ENCODE measurements around the gene RGS3.
A peak's percentile ranks its signal among the peaks of the same experiment; 100 is the strongest.
"Not testable (repeated sequence)": the region's sequence is repeated elsewhere in the genome, so short reads cannot be mapped to it uniquely, and the experiment has no call there.

Gene RGS3

DNA sequence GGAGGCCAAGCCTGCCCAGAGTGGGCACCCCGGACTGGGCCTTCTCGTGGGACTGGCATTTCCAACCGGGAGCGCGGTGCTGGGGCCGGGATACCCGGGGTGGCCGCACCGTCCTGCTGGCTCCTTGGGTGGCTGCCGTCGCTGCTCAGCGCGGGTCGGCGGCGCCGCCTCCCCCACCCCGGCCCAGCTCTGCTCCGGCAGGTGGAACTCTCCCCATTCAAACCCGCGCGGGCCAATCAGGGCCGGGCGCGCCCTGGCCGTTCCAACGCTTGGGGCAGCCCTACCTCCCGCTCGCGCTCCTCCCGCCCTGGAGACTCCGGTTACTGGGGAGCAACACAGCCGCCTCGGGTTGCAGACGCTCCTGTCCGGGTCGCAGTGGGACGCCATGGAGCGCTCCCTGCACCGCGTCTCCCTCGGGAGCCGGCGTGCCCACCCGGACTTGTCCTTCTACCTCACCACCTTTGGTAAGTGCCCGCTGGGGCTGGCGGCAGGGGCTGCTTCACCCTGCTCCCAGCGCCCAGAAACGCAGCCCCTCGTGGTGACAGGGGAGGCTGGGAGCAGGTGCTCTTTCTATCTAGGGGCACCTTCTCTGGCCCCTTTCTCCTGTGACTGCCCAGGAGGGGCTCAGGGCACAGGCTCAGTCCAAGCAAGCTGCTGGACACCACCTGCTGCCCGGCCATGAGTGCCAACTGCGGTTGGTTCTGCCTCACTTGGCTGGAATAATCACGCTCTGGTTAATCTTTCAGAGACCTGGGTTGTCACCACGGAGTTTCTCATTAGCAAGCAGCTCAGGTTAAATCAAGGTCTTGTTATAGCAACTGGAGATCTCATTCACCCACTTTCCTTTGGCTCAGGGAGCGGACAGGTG is at the start of gene RGS3:
Gene RGS3 (plus strand): TSS at position 310 of the 868 bp plus-strand sequence. CDS start 76 bp downstream, at position 386.
- DNase-seq: peak in 1 of 2 donors; percentile 8

DNA sequence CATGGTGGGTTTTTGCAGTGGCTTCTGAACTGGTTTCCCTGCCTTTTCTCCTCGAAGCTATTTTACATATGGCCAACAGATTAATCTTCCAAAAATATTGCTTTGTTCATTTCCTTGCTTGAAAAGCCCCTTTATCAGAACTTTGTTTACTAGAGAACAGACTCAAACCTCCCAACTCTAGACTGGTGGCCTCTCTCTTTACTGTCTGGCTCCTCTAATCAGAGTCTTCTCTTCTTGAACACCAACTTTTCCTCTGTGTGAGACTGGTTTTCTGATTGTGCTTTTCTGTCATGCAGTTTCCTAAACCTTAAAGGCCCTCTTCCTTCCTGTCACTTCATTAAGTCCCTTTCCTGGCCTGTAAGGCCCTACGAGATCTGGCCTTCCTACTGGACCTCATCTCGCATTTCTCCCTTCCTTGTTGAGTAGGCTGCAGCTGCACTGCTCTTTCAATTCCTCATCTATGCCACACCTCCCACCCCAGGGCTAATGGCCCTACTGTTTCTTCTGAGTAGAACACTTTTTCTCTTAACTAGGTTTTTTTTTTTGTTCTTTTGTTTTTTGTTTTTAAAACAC is 47.3 kb upstream of the RGS3 start:
- no peak for DNase-seq

DNA sequence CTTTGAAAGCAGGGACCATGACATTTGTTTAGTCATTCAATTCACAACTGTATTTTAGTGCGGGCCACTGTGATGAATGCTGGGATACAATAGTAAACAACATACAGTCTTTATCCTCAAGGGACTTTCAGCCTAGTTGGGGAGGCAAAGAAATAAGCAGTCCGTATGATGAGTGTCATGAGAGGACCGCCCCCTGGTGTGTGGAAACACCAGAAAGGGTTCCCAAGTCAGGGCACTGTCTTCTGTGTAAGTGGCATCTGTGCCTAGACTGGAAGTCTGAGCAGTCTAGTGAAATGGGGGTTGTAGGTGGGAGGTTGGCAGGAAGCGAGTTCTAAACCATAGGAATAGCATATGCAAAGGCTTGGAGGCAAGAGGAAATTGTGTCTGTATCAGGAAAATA is 46.2 kb upstream of the RGS3 start:
- DNase-seq: no peak

DNA sequence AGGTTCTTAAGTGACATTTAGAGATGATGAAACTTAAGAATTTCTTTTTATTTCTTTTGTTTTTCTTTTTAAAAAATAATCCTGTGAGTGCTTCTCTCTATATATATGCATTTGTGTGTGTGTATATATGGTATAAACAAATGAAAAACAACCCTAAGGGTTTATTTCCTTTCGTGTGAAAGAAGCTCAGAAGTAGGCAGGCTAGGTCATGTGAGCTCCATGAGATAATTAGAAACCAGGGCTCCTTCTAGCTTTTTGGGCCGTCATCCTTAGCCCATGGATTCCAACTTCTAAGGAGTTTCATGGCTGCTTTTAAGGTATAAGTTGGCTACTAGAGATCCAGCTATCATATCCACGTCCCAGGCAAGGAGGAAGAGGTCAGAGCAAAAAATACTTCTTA is 41.8 kb upstream of the RGS3 start:
- DNase-seq: no peak

DNA sequence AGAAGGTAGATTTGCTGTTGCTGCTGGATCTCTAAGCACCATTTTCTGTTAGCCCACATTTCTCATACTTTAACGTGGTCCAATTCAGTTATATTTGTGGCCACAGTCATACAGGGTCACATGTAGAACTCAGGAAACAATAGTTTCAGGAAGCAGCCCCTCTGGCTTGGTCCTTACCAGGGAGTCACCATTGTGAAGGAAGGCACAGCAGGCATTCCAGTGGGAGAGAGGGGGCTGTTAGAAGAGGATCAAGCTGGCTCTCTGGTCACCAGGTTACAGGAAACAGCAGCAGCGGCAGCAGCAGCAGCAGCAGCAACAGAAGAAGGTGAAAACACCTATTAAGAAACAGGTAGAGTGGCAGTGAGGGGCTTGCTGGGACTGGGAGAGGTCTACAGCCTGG is 38.5 kb upstream of the RGS3 start:
- no peak for DNase-seq

DNA sequence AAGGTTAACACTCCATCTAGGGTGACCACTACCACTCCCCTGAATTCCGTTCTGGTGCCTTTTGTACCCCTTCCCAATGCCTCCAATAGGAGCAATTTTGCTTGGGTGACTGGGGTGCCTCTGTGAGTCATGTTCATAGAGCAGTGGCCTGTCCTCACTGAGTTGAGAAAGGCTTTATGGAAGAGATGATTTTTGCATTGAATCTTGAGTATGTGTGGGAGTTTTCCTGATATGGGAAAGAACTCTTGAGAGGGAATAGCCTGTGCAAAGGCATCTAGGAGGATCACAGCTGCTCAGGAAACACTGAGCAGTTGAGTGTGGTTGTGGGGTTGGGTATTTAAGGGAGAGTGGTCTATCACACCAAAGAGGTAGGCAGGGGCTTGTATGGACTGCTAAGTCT is 36.8 kb upstream of the RGS3 start:
- DNase-seq: no peak

DNA sequence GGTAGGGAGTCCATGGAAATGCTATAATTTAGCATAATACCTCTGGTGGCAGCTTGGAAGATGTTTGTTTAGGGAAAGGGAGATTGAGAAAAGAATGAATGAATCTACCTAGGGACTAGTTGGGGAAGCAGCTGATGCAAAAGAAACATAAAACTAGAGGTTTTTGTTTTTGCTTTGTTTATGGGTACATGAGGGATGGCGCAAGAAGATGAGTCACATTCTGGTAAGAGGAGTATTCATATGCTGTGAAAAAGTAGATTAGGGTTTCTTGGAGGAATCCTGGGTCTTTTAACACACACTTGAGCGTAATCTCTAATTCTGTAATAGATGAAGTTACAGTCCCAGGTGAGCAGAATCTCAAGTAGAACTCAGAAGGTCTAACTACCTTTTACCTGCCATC is 35.9 kb upstream of the RGS3 start:
- DNase-seq: no peak

DNA sequence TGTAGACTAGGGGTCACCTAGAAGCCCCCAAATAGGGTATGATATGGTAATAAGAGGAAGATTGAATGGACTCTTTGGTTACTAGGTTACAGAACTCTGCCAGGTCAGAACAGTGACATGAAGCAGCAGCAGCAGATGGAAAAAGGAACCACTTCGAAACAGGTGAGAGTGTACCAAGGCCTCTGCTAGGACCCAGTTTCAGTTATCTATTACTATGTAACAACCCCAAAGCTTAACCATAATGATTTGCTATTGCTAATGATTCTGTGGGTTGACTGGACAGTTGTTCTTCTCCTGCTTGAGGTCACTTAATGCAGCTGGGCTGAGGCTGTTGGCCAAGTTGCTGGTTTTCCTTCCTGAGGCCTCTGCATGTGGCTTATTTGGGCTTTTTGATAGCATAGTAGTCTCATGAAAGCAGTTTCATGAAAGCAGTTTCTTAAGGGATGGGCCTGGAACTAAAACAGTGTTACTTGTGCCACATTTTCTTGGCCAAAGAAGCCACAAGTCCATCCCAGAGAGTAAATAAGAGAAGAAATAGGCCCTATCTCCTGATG is 35.4 kb upstream of the RGS3 start:
- no peak for DNase-seq

DNA sequence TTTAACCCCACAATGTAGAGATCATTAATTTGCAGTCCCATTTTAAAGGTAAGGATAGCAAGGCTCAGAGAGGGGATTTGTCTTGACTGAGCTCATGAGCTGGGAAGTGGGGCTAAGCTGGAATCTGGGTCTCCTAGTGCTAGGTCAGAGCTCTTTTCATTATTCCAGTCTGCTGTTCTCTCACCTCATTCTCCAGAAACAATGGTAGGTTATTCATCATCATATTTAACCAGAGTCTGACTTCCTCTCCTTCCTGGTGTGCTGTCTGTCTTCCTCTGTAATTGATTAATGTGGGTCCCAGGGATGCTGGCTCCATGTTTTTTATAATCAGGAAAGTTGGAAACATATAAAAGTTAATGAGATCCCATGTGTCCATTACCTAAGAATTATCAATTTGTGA is 32.3 kb upstream of the RGS3 start:
- DNase-seq: no peak

DNA sequence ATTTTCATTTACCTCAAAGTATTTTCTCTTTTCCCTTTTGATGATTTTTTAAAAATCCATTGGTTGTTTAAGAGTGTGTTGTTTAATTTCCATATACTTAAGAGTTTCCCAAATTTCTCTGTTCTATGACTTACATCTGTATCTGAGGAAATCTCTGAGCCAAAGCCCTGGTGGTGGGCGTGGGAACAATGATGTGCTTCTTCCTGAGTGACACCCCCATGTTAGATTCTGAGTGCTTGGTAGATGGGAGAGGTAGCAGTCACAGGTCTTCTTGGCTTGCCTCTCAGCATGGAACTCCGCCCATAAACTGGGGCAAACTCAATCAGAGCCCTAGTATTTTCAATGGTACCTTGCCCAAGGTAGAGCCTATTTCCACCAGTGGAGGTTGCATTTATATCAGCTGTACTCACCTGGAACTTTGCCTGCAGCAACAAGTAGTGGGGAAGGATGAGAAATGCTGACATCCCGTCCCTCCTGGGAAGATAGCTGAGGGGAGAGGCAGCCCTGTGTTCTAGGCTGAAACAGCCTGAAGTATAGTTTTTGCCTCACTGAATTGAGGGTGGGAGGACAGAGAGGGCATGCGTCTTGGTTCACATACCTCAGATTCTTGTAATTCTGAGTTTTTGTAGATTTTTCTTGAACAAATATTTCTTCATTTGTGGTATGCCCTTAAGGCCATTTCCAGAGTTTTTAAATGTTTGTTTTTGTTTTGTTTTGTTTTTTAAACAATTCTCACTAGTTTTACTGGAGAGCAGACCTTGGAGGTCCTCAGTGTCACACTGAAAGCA is 26.6 kb upstream of the RGS3 start:
- DNase-seq: no peak

DNA sequence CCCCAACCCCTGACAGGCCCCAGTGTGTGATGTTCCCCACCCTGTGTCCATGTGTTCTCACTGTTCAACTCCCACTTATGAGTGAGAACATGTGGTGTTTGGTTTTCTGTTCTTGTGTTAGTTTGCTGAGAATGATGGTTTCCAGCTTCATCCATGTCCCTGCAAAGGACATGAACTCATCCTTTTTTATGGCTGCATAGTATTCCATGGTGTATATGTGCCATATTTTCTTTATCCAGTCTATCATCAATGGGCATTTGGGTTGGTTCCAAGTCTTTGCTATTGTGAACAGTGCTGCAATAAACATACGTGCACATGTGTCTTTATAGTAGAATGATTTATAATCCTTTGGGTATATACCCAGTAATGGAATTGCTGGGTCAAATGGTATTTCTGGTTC is 25.8 kb upstream of the RGS3 start:
- DNase-seq: not testable (repeated sequence)

DNA sequence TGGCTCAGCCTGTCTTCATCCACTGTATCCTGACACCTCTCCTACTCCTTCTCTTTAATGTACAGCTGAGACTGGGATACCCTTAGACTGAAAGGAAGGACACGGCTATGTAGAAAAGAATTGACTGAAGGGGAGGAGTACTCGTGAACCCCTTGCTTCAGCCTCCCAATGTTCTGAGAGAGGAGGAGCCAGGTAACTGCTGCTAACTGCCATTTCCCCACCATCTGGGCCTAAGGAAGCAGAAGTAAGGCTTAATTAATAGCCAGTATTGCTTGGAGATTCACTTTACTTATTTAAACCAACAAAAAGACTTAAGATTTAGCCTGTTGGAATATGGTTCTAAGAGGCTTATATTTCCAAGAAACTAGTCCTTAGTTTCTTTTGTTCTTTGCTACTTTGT is 18.8 kb upstream of the RGS3 start:
- no peak for DNase-seq

DNA sequence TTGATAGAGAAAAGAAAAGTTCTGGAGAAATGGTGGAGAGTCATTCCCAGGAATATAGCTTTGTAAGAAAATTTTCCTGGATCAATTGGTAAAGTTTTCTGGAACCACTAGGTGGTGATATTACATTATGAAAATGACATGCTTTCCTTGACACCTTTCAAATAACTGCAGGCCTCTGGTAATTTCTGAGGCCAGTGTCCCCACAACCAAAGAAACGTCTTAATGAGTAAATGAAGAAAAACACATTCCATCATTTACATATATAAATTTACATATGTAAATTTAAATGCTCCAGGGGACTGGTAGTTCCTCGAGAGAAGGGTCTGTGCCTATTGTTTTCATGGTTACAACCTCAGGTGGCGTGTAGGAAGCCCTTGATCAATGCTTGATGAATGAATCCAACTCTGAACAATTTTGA is 17.2 kb upstream of the RGS3 start:
- DNase-seq: peak in 1 of 2 donors; percentile 10

DNA sequence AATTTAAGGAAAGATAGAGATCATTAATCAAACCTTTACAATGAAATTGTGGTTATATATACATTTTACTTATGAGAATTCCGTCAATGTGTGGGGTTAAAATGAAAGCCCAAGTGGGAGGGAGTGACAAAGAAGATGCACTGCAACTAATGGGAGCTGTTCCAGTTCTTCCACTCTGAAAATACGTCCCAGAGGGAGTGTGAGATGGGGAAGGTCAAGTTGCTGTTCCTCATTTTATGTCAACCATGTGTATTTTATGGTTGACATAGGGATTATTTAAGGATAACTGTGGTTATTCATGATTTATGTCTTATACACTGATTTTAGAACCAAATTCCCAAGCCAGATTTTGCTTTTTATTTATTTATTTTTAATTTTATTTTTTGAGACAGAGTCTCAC is 14.2 kb upstream of the RGS3 start:
- DNase-seq: no peak

DNA sequence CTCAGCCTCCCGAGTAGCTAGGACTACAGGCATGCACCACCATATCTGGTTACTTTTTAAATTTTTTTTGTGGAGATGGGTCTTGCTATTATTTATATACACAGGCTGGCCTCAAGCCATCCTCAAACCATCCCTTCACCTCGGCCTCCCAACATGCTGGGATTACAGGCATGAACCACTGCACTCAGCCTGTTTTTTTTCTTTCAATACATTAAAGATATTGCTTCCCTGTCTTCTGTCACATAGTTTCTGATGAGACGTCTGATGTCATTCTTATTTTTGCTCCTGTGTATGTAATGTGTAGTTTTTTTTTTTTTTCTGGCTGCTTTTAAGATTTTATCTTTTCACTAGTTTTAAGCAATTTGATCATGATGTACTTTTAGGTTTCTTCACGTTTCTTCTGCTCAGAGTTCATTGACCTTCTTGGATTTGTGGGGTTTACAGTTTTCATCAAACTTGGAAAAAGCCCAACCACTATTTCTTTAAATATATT is 11.4 kb upstream of the RGS3 start:
- no peak for DNase-seq

DNA sequence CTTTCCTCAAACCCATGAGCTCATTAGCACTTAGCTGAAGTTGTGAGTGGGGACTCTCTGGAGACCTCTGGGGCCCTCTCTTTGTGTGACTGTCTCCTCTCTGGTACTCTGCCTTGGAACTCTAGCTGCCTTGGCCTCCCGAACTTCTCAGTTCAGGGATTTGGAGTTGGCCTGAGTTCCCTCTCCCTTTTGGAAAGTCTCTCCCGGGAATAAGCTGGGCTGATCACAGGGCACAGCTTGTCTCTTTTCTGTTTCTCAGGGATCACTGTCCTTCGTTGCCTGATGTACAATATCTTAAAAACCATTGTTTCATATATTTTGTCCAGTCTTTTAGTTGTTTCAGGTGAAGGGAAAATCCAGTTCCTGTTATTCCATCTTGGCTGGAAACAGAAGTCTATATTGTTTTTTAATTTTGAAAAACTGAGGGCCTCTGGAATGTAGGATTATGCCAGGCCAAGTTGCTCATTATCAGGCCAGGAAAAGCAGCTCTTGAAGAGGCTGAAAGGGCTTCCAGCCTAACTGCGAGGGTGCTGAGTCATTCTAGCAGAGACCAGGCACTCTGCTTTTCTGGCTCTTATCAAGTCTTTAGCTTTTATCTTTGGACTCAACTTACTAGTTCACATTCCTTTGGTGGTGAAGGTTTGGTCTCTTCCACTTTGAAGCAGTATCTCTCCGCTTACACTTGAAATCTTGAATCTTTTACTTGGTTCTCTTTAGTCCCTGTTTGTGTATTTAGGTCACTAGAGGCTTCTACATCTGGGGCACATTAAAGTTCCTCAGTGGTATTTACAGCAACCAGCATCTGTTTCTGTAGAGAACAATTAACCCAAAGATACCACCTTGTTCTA is 8.4 kb upstream of the RGS3 start:
- DNase-seq: no peak

DNA sequence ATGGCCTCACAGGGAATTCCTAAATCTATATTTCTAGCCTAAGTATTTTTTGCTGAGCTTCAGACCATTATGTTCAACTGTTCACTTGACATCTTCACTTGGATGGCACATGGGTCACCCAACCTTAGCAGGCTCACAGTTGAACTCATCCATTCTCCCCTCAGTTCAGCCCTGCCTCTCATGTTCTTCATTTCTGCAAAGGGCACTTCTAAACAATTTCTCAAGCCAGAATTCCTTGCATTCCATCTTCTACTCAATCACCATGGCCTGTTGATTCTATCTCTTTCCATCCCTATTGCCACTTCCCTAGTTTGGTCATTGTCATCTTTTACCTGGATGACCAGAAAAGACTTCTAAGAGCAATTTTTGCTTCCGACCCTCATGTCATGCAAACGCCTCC is 7.3 kb upstream of the RGS3 start:
- no peak for DNase-seq

DNA sequence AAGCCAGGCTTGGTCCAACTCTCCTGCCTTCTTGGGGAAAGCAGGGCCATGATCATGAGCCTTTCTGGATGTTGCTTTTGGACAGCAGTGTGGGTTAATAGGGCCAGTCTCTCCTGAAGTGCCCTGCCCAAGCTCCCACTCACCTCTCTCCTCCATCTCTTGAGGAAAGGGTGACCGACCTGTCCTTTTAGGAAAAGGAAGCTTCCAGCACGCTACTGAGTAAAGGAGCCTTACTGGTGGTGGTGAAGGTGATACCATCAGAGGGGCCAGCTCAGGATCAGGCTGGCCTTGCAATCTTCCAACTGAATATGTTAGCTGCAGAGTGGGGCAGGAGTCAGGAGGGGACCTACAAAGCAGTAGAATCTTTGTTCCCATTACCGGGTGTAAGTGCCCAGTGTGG is 2.2 kb upstream of the RGS3 start:
- peak in 1 of 2 donors; percentile 8 for DNase-seq

DNA sequence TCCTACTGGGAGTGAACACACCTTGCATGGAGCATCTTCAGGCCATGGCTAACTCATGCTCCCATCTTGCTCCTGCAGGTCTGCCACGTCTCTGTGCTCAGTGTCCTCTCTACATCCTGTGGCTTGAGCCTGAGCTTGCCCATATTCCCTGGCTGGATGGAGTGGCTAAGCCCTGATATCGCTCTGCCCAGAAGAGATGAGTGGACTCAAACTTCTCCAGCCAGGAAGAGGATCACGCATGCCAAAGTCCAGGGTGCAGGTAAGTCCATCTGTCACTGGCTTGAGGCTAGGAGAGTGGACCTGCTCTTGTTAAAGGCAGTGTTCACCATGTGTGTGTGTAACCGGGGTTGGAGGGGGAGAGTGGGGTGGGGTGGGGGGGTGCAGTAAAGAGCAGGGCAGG is 1.6 kb upstream of the RGS3 start:
- peak in 1 of 2 donors; percentile 13 for DNase-seq

DNA sequence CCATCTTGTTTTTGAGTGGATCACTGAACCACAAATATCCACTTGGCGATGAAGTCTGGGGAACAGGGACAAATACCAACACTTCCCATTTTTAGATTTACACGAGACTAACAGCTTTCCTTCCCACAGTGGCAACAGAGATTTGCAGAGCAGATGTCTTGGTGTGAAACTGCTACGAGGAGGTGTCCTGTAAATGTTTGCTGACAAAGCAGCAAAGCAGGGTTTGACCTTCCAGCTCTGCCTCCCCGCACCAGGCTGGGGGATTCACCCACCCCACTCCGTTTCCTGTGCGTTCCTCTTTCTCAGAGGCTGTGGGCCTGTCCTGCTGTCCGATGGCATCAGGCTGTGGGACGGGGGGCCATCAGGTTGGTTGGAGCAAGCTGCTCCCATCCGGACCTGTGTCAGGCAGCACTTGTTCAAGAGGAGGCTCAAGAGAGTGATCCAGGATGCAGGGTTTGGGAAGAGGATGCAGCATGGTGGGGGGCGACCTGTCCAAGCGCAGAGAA is 693 bp upstream of the RGS3 start:
- no peak for DNase-seq

DNA sequence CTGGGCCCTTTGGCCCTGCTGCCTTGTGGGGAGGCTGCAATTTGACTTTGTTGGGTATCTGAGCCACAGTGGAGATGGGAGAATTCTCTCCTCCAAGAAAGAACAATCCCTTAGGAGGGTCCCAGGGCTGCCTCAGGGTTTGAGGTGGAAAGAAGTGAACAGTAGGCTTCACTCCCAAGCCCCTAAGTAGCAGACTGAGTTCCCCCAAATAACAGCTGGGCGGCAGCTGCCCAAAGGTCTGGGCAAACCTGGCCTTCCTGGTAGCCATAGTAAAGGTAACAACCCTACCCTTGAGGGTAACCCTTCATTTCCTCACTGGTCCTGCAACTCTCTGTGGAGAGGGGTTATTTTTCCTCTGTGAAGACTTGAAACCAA is 746 bp downstream of the RGS3 start:
- DNase-seq: peak in 1 of 2 donors; percentile 9

DNA sequence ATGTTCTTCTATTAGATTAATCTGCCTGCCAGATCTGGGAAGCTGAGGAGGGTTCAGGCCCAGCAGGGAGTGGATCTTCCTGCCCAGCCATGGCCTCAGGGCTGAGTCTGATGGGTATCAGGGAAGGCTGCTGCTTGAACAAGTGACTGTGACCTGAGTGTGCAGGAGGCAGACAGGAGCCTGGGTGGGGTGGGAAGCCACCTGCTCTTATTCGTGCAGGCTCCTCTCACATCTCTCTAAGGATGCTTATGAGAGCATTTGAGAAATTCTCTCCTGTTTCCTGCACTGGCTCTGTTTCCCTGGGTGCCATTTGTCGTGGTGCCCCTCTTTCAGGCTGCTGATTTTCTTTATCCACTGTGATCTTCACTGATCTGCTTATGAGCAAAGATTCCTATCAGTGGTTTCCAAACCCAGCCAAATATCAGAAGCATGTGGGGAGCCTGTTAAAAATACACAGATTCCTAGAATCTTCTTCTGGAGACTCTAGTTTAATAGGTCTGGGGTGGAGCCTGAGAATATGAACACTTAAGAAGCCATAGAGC is 2.1 kb downstream of the RGS3 start:
- DNase-seq: peak in 1 of 2 donors; percentile 3

Measured in stimulated activated CD4-positive, alpha-beta T cell treated with anti-CD3 and anti-CD28 coated beads, Interleukin-2, amount 100 ng/mL, for 24 hours (primary cell).